K562 (cell line): ENCODE data around the gene PLPP4. TPM values are rescaled to one million over a fixed set of nuclear protein-coding genes. Genes with fewer than 3 reads are reported as not detected.

Experiments
- ATAC-seq: fragments of 200-7000 bp; cut with Tn5 transposase; 3 replicates; pipeline ENCODE4 v1.9.1; 2020; ENCODE audit warnings: moderate library complexity
- BruUV-seq: library from RNA; stranded (reverse); fragments of 400-500 nt; replicated peaks from 2 replicates; lab custom pipeline; 2021; lab: Mats Ljungman, UMichigan
- CTCF ChIA-PET: fragments of 300-600 bp; formaldehyde crosslinking; extraction: SDS; loops from one replicate; lab custom pipeline; 2021; ENCODE audit warnings: low intra/inter-chr PET ratio; lab: Yijun Ruan, JAX
- POLR2A ChIA-PET: fragments of 300-600, 350-650 bp; sonication (Branson Sonifier 250); formaldehyde crosslinking; extraction: SDS; loops from one replicate; lab custom pipeline; 2021; ENCODE audit warnings: antibody characterized with exemption, inconsistent platforms; lab: Yijun Ruan, JAX
- DNase-seq, 4 experiments: peaks; one replicate each; pipeline versions ENCODE4 v3.0.0 to v3.0.0-alpha.2; 2011 to 2018; ENCODE audit warnings: low spot score in 3 of 4, mixed read lengths in 3 of 4; ENCODE audit errors: extremely low read depth in 1 of 4
- FAIRE-seq: peaks from 2 replicates; lab custom pipeline; 2011; peaks lifted over from hg19 to GRCh38; lab: Jason Lieb, UNC
- H2AFZ ChIP-seq: 2 replicates; pipeline ENCODE4 v1.6.0; 2011; ENCODE audit warnings: low read depth, low read length, control low read depth, inconsistent platforms
- H3K27ac ChIP-seq: fragments of 200-600 bp; 3 replicates; pipeline ENCODE4 v1.8.0; 2011; ENCODE audit warnings: low read depth, mild to moderate bottlenecking, control low read depth, inconsistent platforms, low read length, moderate library complexity, mixed read lengths; ENCODE audit errors: extremely low read depth
- H3K27me3 ChIP-seq, 2 experiments: fragments of 300-600 bp in 1 of 2; 2 replicates in 1 of 2; 3 replicates in 1 of 2; pipeline versions ENCODE4 v1.6.0 to v1.8.0; 2011; ENCODE audit warnings: inconsistent platforms in 2 of 2, low read length in 2 of 2, mild to moderate bottlenecking in 1 of 2, mixed read lengths in 1 of 2, moderate library complexity in 1 of 2; ENCODE audit not compliant: control insufficient read depth in 2 of 2, insufficient read depth in 2 of 2
- H3K36me3 ChIP-seq: fragments of 300-600 bp; 3 replicates; pipeline ENCODE4 v1.8.0; 2011; ENCODE audit warnings: mild to moderate bottlenecking, low read length, inconsistent platforms; ENCODE audit not compliant: control insufficient read depth, insufficient read depth
- H3K4me1 ChIP-seq, 2 experiments: fragments of 200-600 bp in 1 of 2; replicated peaks in 1 of 2; 2 replicates in 1 of 2; 3 replicates in 1 of 2; pipeline versions ENCODE4 v1.5.1 to v1.8.0; 2011; ENCODE audit warnings: inconsistent platforms in 2 of 2, low read length in 2 of 2, mild to moderate bottlenecking in 1 of 2, mixed read lengths in 1 of 2, moderate library complexity in 1 of 2; ENCODE audit not compliant: control insufficient read depth in 2 of 2, insufficient read depth in 2 of 2
- H3K4me2 ChIP-seq: 2 replicates; pipeline ENCODE4 v1.6.1; 2011; ENCODE audit warnings: low read length, control low read depth, inconsistent platforms, mixed read lengths; ENCODE audit not compliant: insufficient read depth
- H3K4me3 ChIP-seq: fragments of 200-600 bp; sonication (generic), shearing (Covaris generic); 2 replicates; pipeline ENCODE4 v1.5.1; 2016; ENCODE audit warnings: control low read depth, inconsistent platforms
- H3K79me2 ChIP-seq: fragments of 200-600 bp; 3 replicates; pipeline ENCODE4 v1.8.0; 2011; ENCODE audit warnings: low read length, inconsistent platforms; ENCODE audit not compliant: control insufficient read depth, insufficient read depth
- H3K9ac ChIP-seq, 2 experiments: 2 replicates each; pipeline versions ENCODE4 v1.6.0 to v1.6.1; 2011; ENCODE audit warnings: low read depth in 2 of 2, low read length in 2 of 2, control low read depth in 1 of 2, inconsistent platforms in 1 of 2, mild to moderate bottlenecking in 1 of 2, mixed read lengths in 1 of 2; ENCODE audit not compliant: insufficient read depth in 1 of 2
- H3K9me1 ChIP-seq: one replicate; pipeline ENCODE4 v1.6.0; 2011; ENCODE audit warnings: inconsistent platforms, mild to moderate bottlenecking, low read length, moderate library complexity; ENCODE audit not compliant: control insufficient read depth, insufficient read depth
- H3K9me3 ChIP-seq: replicated peaks from 2 replicates; pipeline ENCODE4 v1.5.1; 2011; ENCODE audit warnings: low read depth, low read length, inconsistent platforms; ENCODE audit not compliant: control insufficient read depth, insufficient read depth
- H4K20me1 ChIP-seq: replicated peaks from 2 replicates; pipeline ENCODE4 v1.6.1; 2011; ENCODE audit warnings: low read length, inconsistent platforms, mixed read lengths; ENCODE audit not compliant: control insufficient read depth, insufficient read depth
- MCM2 ChIP-seq: fragments of 450-650 bp; IDR thresholded peaks from 2 replicates; pipeline ENCODE4 v1.6.1; 2017; ENCODE audit warnings: low read depth, mild to moderate bottlenecking
- STAT5A ChIP-seq: IDR thresholded peaks from 2 replicates; pipeline ENCODE4 v1.6.1; 2012; ENCODE audit warnings: low read length, inconsistent platforms, borderline replicate concordance
- ZEB2 ChIP-seq: fragments of 450-650 bp; IDR thresholded peaks from 2 replicates; pipeline ENCODE4 v1.6.1; 2016
- ZNF12 ChIP-seq: sonication (generic); formaldehyde crosslinking; IDR thresholded peaks from 2 replicates; pipeline ENCODE4 v1.4.0; 2020; ENCODE audit warnings: mild to moderate bottlenecking, missing genetic modification reagents
- ZNF316 ChIP-seq: fragments of 450-650 bp; IDR thresholded peaks from 2 replicates; pipeline ENCODE4 v1.6.1; 2016
- ZNF347 ChIP-seq: fragments of 450-650 bp; formaldehyde crosslinking; IDR thresholded peaks from 2 replicates; pipeline ENCODE4 v1.4.0; 2020; ENCODE audit warnings: low read depth, mild to moderate bottlenecking, moderate library complexity
- WGBS: fragments of 100-300 bp; shearing (Covaris generic); methylation state at CpG from one replicate; pipeline ENCODE4 v1.1.6; 2016; ENCODE audit warnings: low coverage, mixed read lengths; ENCODE audit not compliant: insufficient coverage; ENCODE audit errors: missing lambda C conversion rate; 5-methylcytosine and 5-hydroxymethylcytosine counted together
- in situ Hi-C: fragments of 300-500 bp; cut with MboI; formaldehyde crosslinking; loops from 4 replicates; pipeline ENCODE4 v1.15.0; 2018; ENCODE audit warnings: inconsistent platforms, mixed read lengths
- intact Hi-C: fragments of 100-400 bp; cut with micrococcal nuclease; formaldehyde crosslinking; loops from 2 replicates; pipeline ENCODE4 v1.14.2; 2022
- polyA plus RNA-seq, 8 experiments: library from polyadenylated mRNA; depleted of rRNA in 4 of 8; stranded (reverse) in 5 of 8; unstranded in 3 of 8; fragments of >200 nt; fragmentation: Nextera tagmentation in 2 of 8; fragmentation: Illumina TruSeq in 1 of 8; extraction: Ambion mirVana in 2 of 8; extraction: Trizol in 1 of 8; gene quantifications; 2 replicates each; pipeline versions ENCODE4 v1.2.1 to v1.2.3, GENCODE V29; 2011 to 2014; ENCODE audit warnings: inconsistent platforms in 1 of 8, missing spikeins in 1 of 8
- total RNA-seq, 7 experiments: library from RNA; depleted of rRNA in 6 of 7; stranded (reverse); fragments of >200 nt in 6 of 7; fragmentation: Illumina TruSeq in 2 of 7; extraction: Trizol in 2 of 7; gene quantifications; 2 replicates each; pipeline versions ENCODE4 v1.2.1 to v1.2.3, GENCODE V29; 2011 to 2021; ENCODE audit warnings: low replicate concordance in 1 of 7
- TF ChIP-seq, protein P1 (sequence below): fragments of 250-450 bp; sonication (Bioruptor Pico); IDR thresholded peaks from 2 replicates; pipeline ENCODE4 v1.4.0; 2020; ENCODE audit warnings: borderline replicate concordance
- TF ChIP-seq, protein P2 (sequence below): fragments of 450-650 bp; formaldehyde crosslinking; IDR thresholded peaks from 2 replicates; pipeline ENCODE4 v1.4.0; 2020; ENCODE audit warnings: mild to moderate bottlenecking

Gene PLPP4
- total and polyA plus RNA-seq, 9 of the 15 experiments (the other 6 are each of a cell fraction or from before 2014, with no cell fraction given): 0.08 TPM; not detected in 8

DNA sequence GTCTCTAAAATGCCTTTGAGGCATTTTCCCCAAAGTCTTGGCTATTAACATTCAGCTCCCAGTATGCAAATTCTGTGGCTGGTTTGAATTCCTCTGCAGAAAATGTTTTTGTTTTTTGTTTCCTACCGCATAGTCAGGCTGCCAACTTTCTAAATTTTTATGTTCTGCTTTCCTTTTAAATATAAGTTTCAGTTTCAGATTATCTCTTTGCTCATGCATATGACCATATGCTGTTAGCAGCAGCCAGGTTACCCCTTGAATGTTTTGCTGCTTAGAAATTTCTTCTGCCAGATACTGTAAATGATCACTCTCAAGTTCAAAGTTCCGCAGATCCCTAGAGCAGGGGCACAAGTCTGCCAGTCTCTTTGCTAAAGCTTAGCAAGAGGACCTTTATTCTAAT lies 96.9 kb downstream of the PLPP4 start (continued):
- no peak for TF ChIP-seq MCM2
- no peak for TF ChIP-seq ZNF12
- TF ChIP-seq ZNF316: no peak

DNA sequence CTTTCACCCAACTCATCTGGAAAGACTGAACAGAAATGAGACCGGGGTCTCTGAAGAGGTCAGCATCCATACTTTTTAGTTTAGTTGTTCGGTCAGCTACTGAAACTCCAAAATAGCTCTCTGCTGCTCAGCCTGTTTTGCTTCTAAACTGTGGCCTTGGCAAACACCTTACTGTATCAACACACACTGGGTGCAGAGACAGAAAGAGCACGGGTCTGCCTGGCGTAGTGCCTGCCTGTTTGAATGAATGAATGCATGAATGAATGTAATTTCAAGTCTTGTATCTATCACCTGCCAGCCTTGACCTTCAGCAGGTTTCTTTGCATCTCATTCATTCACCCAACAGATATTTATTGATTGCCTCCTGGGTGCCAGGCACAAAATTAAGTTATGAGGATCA lies 98.4 kb downstream of the PLPP4 start:
- Histone ChIP-seq H3K9me1 (no peaks in the 10 kb centered on the region), H3K79me2 (no peaks in the 10 kb centered on the region), H3K36me3 (no peaks in the 10 kb centered on the region), H2AFZ (no peak overlapping the region), H3K4me3 (no peak overlapping the region), H3K4me1 (no peaks in the 10 kb centered on the region), H3K9ac (no peak overlapping the region), H3K27ac (no peak overlapping the region), H3K9me3 (no peaks in the 10 kb centered on the region), H3K27me3 (no peaks in the 10 kb centered on the region), H3K4me2 (no peak overlapping the region), H4K20me1 (no peaks in the 10 kb centered on the region)
- ATAC-seq: no peak
- WGBS: 0% methylated on average over 4 of the region's 4 CpGs
- intact Hi-C loops (no loop called here), in situ Hi-C loops (no loop called here)
- FAIRE-seq: no peak
- CTCF ChIA-PET: no interaction called here
- no TSS peak for BruUV-seq
- TF ChIP-seq, protein P1, sequence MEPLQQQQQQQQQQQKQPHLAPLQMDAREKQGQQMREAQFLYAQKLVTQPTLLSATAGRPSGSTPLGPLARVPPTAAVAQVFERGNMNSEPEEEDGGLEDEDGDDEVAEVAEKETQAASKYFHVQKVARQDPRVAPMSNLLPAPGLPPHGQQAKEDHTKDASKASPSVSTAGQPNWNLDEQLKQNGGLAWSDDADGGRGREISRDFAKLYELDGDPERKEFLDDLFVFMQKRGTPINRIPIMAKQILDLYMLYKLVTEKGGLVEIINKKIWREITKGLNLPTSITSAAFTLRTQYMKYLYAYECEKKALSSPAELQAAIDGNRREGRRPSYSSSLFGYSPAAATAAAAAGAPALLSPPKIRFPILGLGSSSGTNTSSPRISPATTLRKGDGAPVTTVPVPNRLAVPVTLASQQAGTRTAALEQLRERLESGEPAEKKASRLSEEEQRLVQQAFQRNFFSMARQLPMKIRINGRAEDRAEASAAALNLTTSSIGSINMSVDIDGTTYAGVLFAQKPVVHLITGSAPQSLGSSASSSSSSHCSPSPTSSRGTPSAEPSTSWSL (CRISPR knock-in tag): no peak
- TF ChIP-seq STAT5A: no peak
- no peak for TF ChIP-seq ZNF347
- no peak for TF ChIP-seq ZEB2
- TF ChIP-seq, protein P2, sequence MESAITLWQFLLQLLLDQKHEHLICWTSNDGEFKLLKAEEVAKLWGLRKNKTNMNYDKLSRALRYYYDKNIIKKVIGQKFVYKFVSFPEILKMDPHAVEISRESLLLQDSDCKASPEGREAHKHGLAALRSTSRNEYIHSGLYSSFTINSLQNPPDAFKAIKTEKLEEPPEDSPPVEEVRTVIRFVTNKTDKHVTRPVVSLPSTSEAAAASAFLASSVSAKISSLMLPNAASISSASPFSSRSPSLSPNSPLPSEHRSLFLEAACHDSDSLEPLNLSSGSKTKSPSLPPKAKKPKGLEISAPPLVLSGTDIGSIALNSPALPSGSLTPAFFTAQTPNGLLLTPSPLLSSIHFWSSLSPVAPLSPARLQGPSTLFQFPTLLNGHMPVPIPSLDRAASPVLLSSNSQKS (CRISPR knock-in tag): no peak
- no peak for DNase-seq
- POLR2A ChIA-PET: no interaction called here
